Aorta (tissue), 5 donors: ENCODE measurements around the gene CCNL2. TPM values are rescaled to one million over a fixed set of nuclear protein-coding genes. Genes with fewer than 3 reads are reported as not detected.

ENCODE experiments used
- ATAC-seq: fragments of 200-7000 bp; cut with Tn5 transposase; one replicate; pipeline ENCODE4 v1.9.1; 2022; ENCODE audit warnings: moderate library complexity; ENCODE audit not compliant: low FRiP score
- DNase-seq, 2 donors: peaks; one replicate each; pipeline ENCODE4 v3.0.0-alpha.2; 2020
- H3K27ac ChIP-seq, 2 donors: one replicate each; pipeline ENCODE4 v1.5.1; 2013; ENCODE audit warnings: low read length in 2 of 2, mild to moderate bottlenecking in 2 of 2, moderate library complexity in 2 of 2, control low read depth in 1 of 2, inconsistent platforms in 1 of 2, low read depth in 1 of 2
- H3K27me3 ChIP-seq, 2 donors: one replicate each; pipeline ENCODE4 v1.6.1; 2013; ENCODE audit warnings: control low read depth in 1 of 2, low read length in 1 of 2, mild to moderate bottlenecking in 1 of 2, moderate library complexity in 1 of 2; ENCODE audit not compliant: insufficient read depth in 2 of 2, control insufficient read depth in 1 of 2
- H3K36me3 ChIP-seq, 2 donors: one replicate each; pipeline ENCODE4 v1.6.1; 2013; ENCODE audit warnings: control low read depth in 1 of 2, low read length in 1 of 2, mild to moderate bottlenecking in 1 of 2; ENCODE audit not compliant: insufficient read depth in 2 of 2, control insufficient read depth in 1 of 2
- H3K4me1 ChIP-seq, 2 donors: one replicate each; pipeline ENCODE4 v1.6.1; 2013; ENCODE audit warnings: low read length in 2 of 2, control low read depth in 1 of 2, mild to moderate bottlenecking in 1 of 2, moderate library complexity in 1 of 2; ENCODE audit not compliant: insufficient read depth in 2 of 2, control insufficient read depth in 1 of 2
- H3K4me3 ChIP-seq, 2 donors: one replicate each; pipeline ENCODE4 v1.5.1; 2013; ENCODE audit warnings: low read length in 2 of 2, control low read depth in 1 of 2, mild to moderate bottlenecking in 1 of 2
- H3K9me3 ChIP-seq: one replicate; pipeline ENCODE4 v1.6.1; 2013; ENCODE audit warnings: mild to moderate bottlenecking, low read length; ENCODE audit not compliant: control insufficient read depth
- WGBS, 2 donors: extraction: QIAGEN DNeasy Blood & Tissue Kit; methylation state at CpG; one replicate each; pipeline ENCODE4 v1.1.7; 2013; 5-methylcytosine and 5-hydroxymethylcytosine counted together
- intact Hi-C, 2 donors: fragments of 100-400 bp; cut with DNase I; formaldehyde crosslinking; loops; one replicate each; pipeline versions ENCODE4 v1.14.2 to v1.15.0; 2022
- polyA plus RNA-seq, 2 donors: library from polyadenylated mRNA; stranded (reverse); fragments of 200-250 nt; gene quantifications; one replicate each; pipeline ENCODE4 v1.2.3, GENCODE V29; 2013
- total RNA-seq, 2 donors: library from RNA; stranded (reverse); fragmentation: NEBNext Ultra II Directional; extraction: Animal tissue kit (Norgen Biotek cat#: 25700); gene quantifications; one replicate each; pipeline ENCODE4 v1.2.1, GENCODE V29; 2021
- donor health status: healthy with polysubstance abuse.
- donor health status: Bipolar disorder and iron deficiency.
- donor health status: DM: no; HTN: no; CAD: no.
- donor health status: DM: no; HTN: no; CAD: no.
- donor health status: DM: yes; HTN: yes; CAD: no.

The CCNL2 gene
- total and polyA plus RNA-seq, 4 donors, result 34.6 to 409 (median 200) TPM

DNA sequence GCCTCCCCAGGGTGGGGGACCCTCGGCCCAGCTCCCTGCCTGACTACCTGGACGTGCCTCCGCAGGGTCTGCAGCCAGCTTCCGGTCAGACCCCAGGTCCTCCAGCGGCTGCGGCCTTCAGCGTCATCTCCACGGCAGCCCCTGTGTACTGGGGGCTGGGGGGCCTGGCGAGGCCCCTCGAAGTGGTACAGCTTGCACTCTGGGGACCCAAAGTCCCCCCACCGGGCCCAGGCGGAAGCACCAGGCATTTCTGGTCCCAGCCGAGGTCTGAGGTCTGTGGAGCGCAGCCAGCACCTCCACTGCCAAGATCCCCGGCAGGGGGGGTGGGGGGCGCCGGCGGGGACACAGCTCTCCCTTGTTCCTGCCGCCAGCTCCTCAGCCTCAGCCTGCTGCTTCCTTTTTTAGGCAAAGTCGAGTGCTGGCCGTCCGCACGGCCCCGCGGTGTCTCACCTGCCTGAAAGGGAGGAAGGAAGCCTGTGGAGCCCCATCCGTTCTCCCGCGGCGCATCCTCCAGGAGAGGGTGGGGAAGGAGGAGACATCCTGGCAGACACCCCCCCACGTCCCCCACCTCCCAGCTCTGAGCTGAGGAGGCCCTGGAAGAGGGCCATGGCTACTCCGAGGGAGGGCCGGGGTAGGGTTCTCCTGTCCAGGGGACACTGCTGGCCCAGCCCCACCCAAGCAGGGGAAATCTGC lies 35.1 kb upstream of the CCNL2 start:
- WGBS, 2 donors, result 15 to 25% methylated on average over 26 to 32 of the region's 32 CpGs
- H3K27ac ChIP-seq, result no peak overlapping the region
- DNase-seq, result peak; percentile 54 to 85

GRCh38 chr1:1433804-1434130 lies 34.6 kb upstream of the CCNL2 start:
- 38 to 47% methylated on average over 8 to 12 of the region's 12 CpGs for WGBS, 2 donors
- ATAC-seq (peak; percentile 6), DNase-seq (peak in 1 of 2 donors; percentile 84)
- Histone ChIP-seq H3K36me3 (no peaks in the 10 kb centered on the region), H3K27ac (no peak overlapping the region), H3K4me3 (no peak overlapping the region), H3K9me3 (no peaks in the 10 kb centered on the region), H3K4me1 (no peaks in the 10 kb centered on the region), H3K27me3 (no peaks in the 10 kb centered on the region)
- intact Hi-C loops, result no loop called here

More for the DNA sequence above, 35.1 kb upstream of the CCNL2 start:
- ATAC-seq, result peak; percentile 2
- no peaks in the 10 kb centered on the region for H3K36me3 ChIP-seq
- H3K9me3 ChIP-seq, result no peaks in the 10 kb centered on the region
- no peak overlapping the region for H3K4me3 ChIP-seq
- H3K27me3 ChIP-seq, result no peaks in the 10 kb centered on the region
- no peaks in the 10 kb centered on the region for H3K4me1 ChIP-seq
- intact Hi-C loops, result no loop called here

GRCh38 chr1:1432951-1433803 lies 34.0 kb upstream of the CCNL2 start:
- no peaks in the 10 kb centered on the region for H3K27me3 ChIP-seq
- 75 to 77% methylated on average over 31 to 34 of the region's 34 CpGs for WGBS, 2 donors
- DNase-seq, result peak; percentile 55 to 80
- H3K4me3 ChIP-seq, result no peak overlapping the region
- no peaks in the 10 kb centered on the region for H3K36me3 ChIP-seq
- intact Hi-C loops, result no loop called here
- no peaks in the 10 kb centered on the region for H3K9me3 ChIP-seq
- ATAC-seq, result peak; percentile 21
- no peak overlapping the region for H3K27ac ChIP-seq
- H3K4me1 ChIP-seq, result no peaks in the 10 kb centered on the region

DNA sequence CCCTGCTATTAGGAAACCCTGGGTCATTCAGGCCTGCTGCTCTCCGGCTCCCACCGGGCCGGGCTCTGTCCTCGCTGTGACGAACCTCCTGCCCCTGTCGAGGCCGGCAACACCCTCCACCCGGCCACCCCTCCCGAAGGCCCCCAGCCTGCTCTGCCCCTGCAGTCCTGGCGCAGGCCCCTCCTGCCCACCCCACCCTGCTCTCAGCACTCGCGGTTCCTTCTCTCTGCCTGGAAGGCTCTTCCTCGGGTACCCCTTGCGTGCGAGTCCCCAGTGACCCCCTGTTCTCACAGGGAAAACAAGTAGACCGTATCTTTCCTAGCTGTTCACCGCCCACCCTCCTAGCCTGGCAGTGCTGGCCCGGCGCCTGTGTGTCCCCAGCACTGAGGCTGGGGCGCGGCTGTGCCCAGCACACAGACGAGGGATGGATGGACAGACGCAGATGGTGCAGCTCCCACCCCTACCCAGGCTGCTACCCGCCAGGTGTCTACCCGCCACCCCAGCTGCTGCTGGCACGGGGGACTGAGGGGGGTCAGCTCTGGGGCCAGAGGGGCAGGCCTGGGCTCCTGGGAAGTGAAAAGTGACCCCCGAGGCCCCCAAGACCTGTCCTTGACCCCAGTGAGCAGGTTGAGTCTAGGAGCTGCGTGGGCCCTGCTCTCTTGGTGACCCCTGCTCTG lies 33.3 kb upstream of the CCNL2 start:
- Histone ChIP-seq H3K27ac (no peak overlapping the region), H3K36me3 (no peaks in the 10 kb centered on the region), H3K4me1 (no peaks in the 10 kb centered on the region), H3K9me3 (no peaks in the 10 kb centered on the region), H3K27me3 (no peaks in the 10 kb centered on the region), H3K4me3 (no peak overlapping the region)
- ATAC-seq, result no peak
- peak in 1 of 2 donors; percentile 44 for DNase-seq
- intact Hi-C loops, result no loop called here
- WGBS, 2 donors, result 84 to 88% methylated on average over 28 of the region's 28 CpGs

DNA sequence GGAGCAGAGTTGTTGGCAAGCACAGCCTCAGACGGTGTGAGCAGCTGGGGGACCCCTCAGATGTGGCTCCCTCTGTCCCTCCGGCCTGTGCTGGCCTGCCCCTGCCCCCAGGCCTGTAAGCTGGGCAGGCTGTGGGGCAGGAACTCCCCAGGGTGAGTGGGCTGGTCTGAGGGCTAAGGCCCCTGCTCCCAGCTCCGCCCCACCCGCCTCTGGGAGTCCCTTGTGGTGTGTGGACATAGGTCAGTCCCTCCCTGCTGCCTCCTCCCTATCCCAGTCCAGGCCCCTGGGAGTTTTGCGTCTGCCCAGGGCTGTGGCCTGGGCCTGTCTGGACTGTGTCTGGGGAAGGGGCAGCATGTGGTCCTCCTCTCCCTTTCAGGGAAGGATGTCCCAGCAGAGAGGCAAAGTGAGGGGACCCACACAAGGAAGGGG lies 32.7 kb upstream of the CCNL2 start:
- Histone ChIP-seq H3K4me1 (no peaks in the 10 kb centered on the region), H3K27me3 (no peaks in the 10 kb centered on the region), H3K4me3 (no peak overlapping the region), H3K27ac (no peak overlapping the region), H3K36me3 (no peaks in the 10 kb centered on the region), H3K9me3 (no peaks in the 10 kb centered on the region)
- DNase-seq (peak; percentile 40 to 84), ATAC-seq (no peak)
- 73% methylated on average over 5 of the region's 5 CpGs for WGBS, 2 donors
- intact Hi-C loops, result no loop called here

- Histone ChIP-seq H3K4me1 (no peaks in the 10 kb centered on the region), H3K4me3 (no peak overlapping the region), H3K9me3 (no peaks in the 10 kb centered on the region), H3K36me3 (no peaks in the 10 kb centered on the region), H3K27ac (no peak overlapping the region), H3K27me3 (no peaks in the 10 kb centered on the region)
- peak; percentile 42 to 72 for DNase-seq
- ATAC-seq, result no peak
- intact Hi-C loops, result no loop called here
- 75 to 82% methylated on average over 14 to 18 of the region's 18 CpGs for WGBS, 2 donors
Measured at GRCh38 chr1:1430992-1431844, 32.1 kb upstream of the CCNL2 start.

- ATAC-seq, result peak; percentile 63
Measured at GRCh38 chr1:1430114-1430982, 31.2 kb upstream of the CCNL2 start.

More at GRCh38 chr1:1430114-1430982, 31.2 kb upstream of the CCNL2 start:
- Histone ChIP-seq H3K27me3 (no peaks in the 10 kb centered on the region), H3K36me3 (no peaks in the 10 kb centered on the region), H3K9me3 (no peaks in the 10 kb centered on the region), H3K4me3 (no peak overlapping the region), H3K27ac (no peak overlapping the region), H3K4me1 (no peaks in the 10 kb centered on the region)
- 23 to 29% methylated on average over 32 to 35 of the region's 35 CpGs for WGBS, 2 donors
- peak; percentile 75 to 89 for DNase-seq
- intact Hi-C loops, result no loop called here
